Erythroblast (primary cell): ENCODE results near the gene TTC21A.

Experiments
- GATA1 ChIP-seq: IDR thresholded peaks from 2 replicates; pipeline ENCODE4 v1.6.1; 2011; ENCODE audit warnings: low read depth, mild to moderate bottlenecking, control low read depth, low read length, moderate library complexity
- POLR2A ChIP-seq: IDR thresholded peaks from 2 replicates; pipeline ENCODE4 v1.6.1; 2011; ENCODE audit warnings: mild to moderate bottlenecking, low read length

DNA sequence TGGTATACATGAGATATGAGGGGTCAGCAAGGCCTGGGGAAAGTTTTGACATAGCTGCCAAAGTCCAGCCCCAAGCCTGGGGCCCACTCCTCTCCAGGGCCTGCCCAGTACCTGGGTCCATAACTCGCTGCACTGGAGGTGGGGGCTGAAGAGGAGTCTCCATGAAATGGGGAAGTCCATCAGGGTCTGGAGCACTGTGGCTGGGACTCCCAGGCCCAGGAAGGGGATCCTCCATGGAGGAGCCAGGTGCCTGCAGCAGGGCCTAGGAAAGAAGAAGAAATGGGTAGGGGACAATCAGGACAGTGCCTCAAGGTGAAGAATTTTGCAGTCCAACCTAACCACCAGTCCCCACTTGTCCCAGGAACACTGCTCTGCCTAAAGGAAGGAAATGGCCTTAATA lies 8.2 kb upstream of the TTC21A start:
- TF ChIP-seq POLR2A: no peak
- TF ChIP-seq GATA1: no peak
